ENCODE results near the gene APCDD1.
A peak's percentile ranks its signal among the peaks of the same experiment; 100 is the strongest.

The APCDD1 gene

GRCh38 chr18:10419420-10420103, 34.9 kb upstream of the APCDD1 start:
- H3K4me3 ChIP-seq (ENCODE audit: control insufficient read depth in 1 of 7, extremely low read depth in 1 of 7, insufficient read depth in 4 of 7, low read depth in 2 of 7, low read length in 6 of 7) = no peak overlapping the region
- H3K36me3 ChIP-seq (ENCODE audit: control insufficient read depth in 4 of 4, insufficient read depth in 4 of 4, low read length in 3 of 4) = no peaks in the 10 kb centered on the region
- H3K27ac ChIP-seq (ENCODE audit: insufficient read depth in 1 of 2, low read depth in 1 of 2, low read length in 2 of 2, poor library complexity in 1 of 2, severe bottlenecking in 2 of 2) = no peak overlapping the region
- CTCF ChIA-PET = no interaction called here
- H3K9me3 ChIP-seq (ENCODE audit: control extremely low read depth in 1 of 5, control insufficient read depth in 4 of 5, insufficient read depth in 2 of 5, low read depth in 1 of 5, low read length in 4 of 5) = peaks cover 0 to 4% (median 0%) of the 10 kb centered on the region in 5 experiments
- no peak for DNase-seq
- peaks cover 0 to 6% (median 0%) of the 10 kb centered on the region in 5 experiments for H3K27me3 ChIP-seq (replicated peaks in 2 of 5; ENCODE audit: control insufficient read depth in 4 of 5, insufficient read depth in 5 of 5, low read length in 4 of 5)
- peaks cover 0 to 13% (median 3%) of the 10 kb centered on the region in 4 experiments for H3K4me1 ChIP-seq (ENCODE audit: control extremely low read depth in 1 of 4, control insufficient read depth in 4 of 4, insufficient read depth in 4 of 4, low read length in 3 of 4)
- POLR2A ChIA-PET = no interaction called here
- WGBS (ENCODE audit: insufficient coverage) = 100% methylated on average over 2 of the region's 5 CpGs

GRCh38 chr18:10420561-10421352, 33.7 kb upstream of the APCDD1 start:
- Histone ChIP-seq H3K4me1 (ENCODE audit: control extremely low read depth in 1 of 4, control insufficient read depth in 4 of 4, insufficient read depth in 4 of 4, low read length in 3 of 4) (peaks cover 0 to 16% (median 5%) of the 10 kb centered on the region in 4 experiments), H3K4me3 (ENCODE audit: control insufficient read depth in 1 of 7, extremely low read depth in 1 of 7, insufficient read depth in 4 of 7, low read depth in 2 of 7, low read length in 6 of 7) (no peak overlapping the region), H3K27ac (ENCODE audit: insufficient read depth in 1 of 2, low read depth in 1 of 2, low read length in 2 of 2, poor library complexity in 1 of 2, severe bottlenecking in 2 of 2) (no peak overlapping the region), H3K36me3 (ENCODE audit: control insufficient read depth in 4 of 4, insufficient read depth in 4 of 4, low read length in 3 of 4) (no peaks in the 10 kb centered on the region), H3K9me3 (ENCODE audit: control extremely low read depth in 1 of 5, control insufficient read depth in 4 of 5, insufficient read depth in 2 of 5, low read depth in 1 of 5, low read length in 4 of 5) (peaks cover 0 to 4% (median 0%) of the 10 kb centered on the region in 5 experiments), H3K27me3 (replicated peaks in 2 of 5; ENCODE audit: control insufficient read depth in 4 of 5, insufficient read depth in 5 of 5, low read length in 4 of 5) (peaks cover 0 to 15% (median 0%) of the 10 kb centered on the region in 5 experiments)
- ChIA-PET CTCF (no interaction called here), POLR2A (no interaction called here)
- no peak for DNase-seq
- 100% methylated on average over 1 of the region's 5 CpGs for WGBS (ENCODE audit: insufficient coverage)

- peaks cover 0 to 19% (median 2%) of the 10 kb centered on the region in 5 experiments for H3K27me3 ChIP-seq (replicated peaks in 2 of 5; ENCODE audit: control insufficient read depth in 4 of 5, insufficient read depth in 5 of 5, low read length in 4 of 5)
- peaks cover 0 to 16% (median 5%) of the 10 kb centered on the region in 4 experiments for H3K4me1 ChIP-seq (ENCODE audit: control extremely low read depth in 1 of 4, control insufficient read depth in 4 of 4, insufficient read depth in 4 of 4, low read length in 3 of 4)
- no peaks in the 10 kb centered on the region for H3K36me3 ChIP-seq (ENCODE audit: control insufficient read depth in 4 of 4, insufficient read depth in 4 of 4, low read length in 3 of 4)
- 0% methylated on average over 4 of the region's 5 CpGs for WGBS (ENCODE audit: insufficient coverage)
- peak; percentile 7 to 83 (median 77) for DNase-seq
- H3K4me3 ChIP-seq (ENCODE audit: control insufficient read depth in 1 of 7, extremely low read depth in 1 of 7, insufficient read depth in 4 of 7, low read depth in 2 of 7, low read length in 6 of 7) = no peak overlapping the region
- CTCF ChIA-PET = interaction anchor here (0.5 kb wide), 1 partner anchor 359 kb away, joined by 4 read pairs; no protein-coding TSS in a partner anchor
- POLR2A ChIA-PET = interaction anchor here (0.6 kb wide), 2 partner anchors 778 to 1245 kb away, joined by 3 read pairs; no protein-coding TSS in a partner anchor
- H3K9me3 ChIP-seq (ENCODE audit: control extremely low read depth in 1 of 5, control insufficient read depth in 4 of 5, insufficient read depth in 2 of 5, low read depth in 1 of 5, low read length in 4 of 5) = peaks cover 0 to 4% (median 0%) of the 10 kb centered on the region in 5 experiments
- H3K27ac ChIP-seq (ENCODE audit: insufficient read depth in 1 of 2, low read depth in 1 of 2, low read length in 2 of 2, poor library complexity in 1 of 2, severe bottlenecking in 2 of 2) = no peak overlapping the region
Observed at GRCh38 chr18:10421859-10422258, 32.6 kb upstream of the APCDD1 start.

GRCh38 chr18:10422731-10423130, 31.7 kb upstream of the APCDD1 start:
- CTCF ChIA-PET = no interaction called here
- H3K9me3 ChIP-seq (ENCODE audit: control extremely low read depth in 1 of 5, control insufficient read depth in 4 of 5, insufficient read depth in 2 of 5, low read depth in 1 of 5, low read length in 4 of 5) = peaks cover 0 to 4% (median 0%) of the 10 kb centered on the region in 5 experiments
- H3K4me1 ChIP-seq (ENCODE audit: control extremely low read depth in 1 of 4, control insufficient read depth in 4 of 4, insufficient read depth in 4 of 4, low read length in 3 of 4) = peaks cover 0 to 16% (median 5%) of the 10 kb centered on the region in 4 experiments
- no peak overlapping the region for H3K4me3 ChIP-seq (ENCODE audit: control insufficient read depth in 1 of 7, extremely low read depth in 1 of 7, insufficient read depth in 4 of 7, low read depth in 2 of 7, low read length in 6 of 7)
- H3K36me3 ChIP-seq (ENCODE audit: control insufficient read depth in 4 of 4, insufficient read depth in 4 of 4, low read length in 3 of 4) = no peaks in the 10 kb centered on the region
- POLR2A ChIA-PET = no interaction called here
- 91% methylated on average over 4 of the region's 6 CpGs for WGBS (ENCODE audit: insufficient coverage)
- DNase-seq = no peak
- no peak overlapping the region for H3K27ac ChIP-seq (ENCODE audit: insufficient read depth in 1 of 2, low read depth in 1 of 2, low read length in 2 of 2, poor library complexity in 1 of 2, severe bottlenecking in 2 of 2)
- H3K27me3 ChIP-seq (replicated peaks in 2 of 5; ENCODE audit: control insufficient read depth in 4 of 5, insufficient read depth in 5 of 5, low read length in 4 of 5) = peaks cover 0 to 19% (median 2%) of the 10 kb centered on the region in 5 experiments

GRCh38 chr18:10424585-10425307, 29.7 kb upstream of the APCDD1 start:
- no peak for DNase-seq
- Histone ChIP-seq H3K4me3 (ENCODE audit: control insufficient read depth in 1 of 7, extremely low read depth in 1 of 7, insufficient read depth in 4 of 7, low read depth in 2 of 7, low read length in 6 of 7) (no peak overlapping the region), H3K27ac (ENCODE audit: insufficient read depth in 1 of 2, low read depth in 1 of 2, low read length in 2 of 2, poor library complexity in 1 of 2, severe bottlenecking in 2 of 2) (no peak overlapping the region), H3K4me1 (ENCODE audit: control extremely low read depth in 1 of 4, control insufficient read depth in 4 of 4, insufficient read depth in 4 of 4, low read length in 3 of 4) (peaks cover 0 to 16% (median 5%) of the 10 kb centered on the region in 4 experiments), H3K27me3 (replicated peaks in 2 of 5; ENCODE audit: control insufficient read depth in 4 of 5, insufficient read depth in 5 of 5, low read length in 4 of 5) (peaks cover 0 to 19% (median 2%) of the 10 kb centered on the region in 5 experiments), H3K9me3 (ENCODE audit: control extremely low read depth in 1 of 5, control insufficient read depth in 4 of 5, insufficient read depth in 2 of 5, low read depth in 1 of 5, low read length in 4 of 5) (peaks cover 0 to 4% (median 0%) of the 10 kb centered on the region in 5 experiments), H3K36me3 (ENCODE audit: control insufficient read depth in 4 of 4, insufficient read depth in 4 of 4, low read length in 3 of 4) (no peaks in the 10 kb centered on the region)
- 16% methylated on average over 5 of the region's 7 CpGs for WGBS (ENCODE audit: insufficient coverage)
- POLR2A ChIA-PET = no interaction called here
- CTCF ChIA-PET = interaction anchor here (0.8 kb wide), 1 partner anchor 9 kb away, joined by 3 read pairs; no protein-coding TSS in a partner anchor

- CTCF ChIA-PET = interaction anchor here (1.5 kb wide), 1 partner anchor 10 kb away, joined by 4 read pairs; no protein-coding TSS in a partner anchor
- 96% methylated on average over 4 of the region's 4 CpGs for WGBS (ENCODE audit: insufficient coverage)
Observed at GRCh38 chr18:10430677-10431076, 23.8 kb upstream of the APCDD1 start.

More at GRCh38 chr18:10430677-10431076, 23.8 kb upstream of the APCDD1 start:
- Histone ChIP-seq H3K4me3 (ENCODE audit: control insufficient read depth in 1 of 7, extremely low read depth in 1 of 7, insufficient read depth in 4 of 7, low read depth in 2 of 7, low read length in 6 of 7) (no peak overlapping the region), H3K27me3 (replicated peaks in 2 of 5; ENCODE audit: control insufficient read depth in 4 of 5, insufficient read depth in 5 of 5, low read length in 4 of 5) (peaks cover 0 to 5% (median 2%) of the 10 kb centered on the region in 5 experiments), H3K36me3 (ENCODE audit: control insufficient read depth in 4 of 4, insufficient read depth in 4 of 4, low read length in 3 of 4) (no peaks in the 10 kb centered on the region), H3K9me3 (ENCODE audit: control extremely low read depth in 1 of 5, control insufficient read depth in 4 of 5, insufficient read depth in 2 of 5, low read depth in 1 of 5, low read length in 4 of 5) (no peaks in the 10 kb centered on the region), H3K4me1 (ENCODE audit: control extremely low read depth in 1 of 4, control insufficient read depth in 4 of 4, insufficient read depth in 4 of 4, low read length in 3 of 4) (no peaks in the 10 kb centered on the region), H3K27ac (ENCODE audit: insufficient read depth in 1 of 2, low read depth in 1 of 2, low read length in 2 of 2, poor library complexity in 1 of 2, severe bottlenecking in 2 of 2) (no peak overlapping the region)
- POLR2A ChIA-PET = no interaction called here
- no peak for DNase-seq
